MCF 10A (cell line): ENCODE measurements around the gene TMEM161A. TPM values are rescaled to one million over a fixed set of nuclear protein-coding genes. Genes with fewer than 3 reads are reported as not detected.

Experiments
- BruUV-seq: library from RNA; stranded (reverse); fragments of 400-500 nt; replicated peaks from 2 replicates; lab custom pipeline; 2021; lab: Mats Ljungman, UMichigan
- CTCF ChIA-PET: fragments of 300-600 bp; sonication (Branson Sonifier 250); formaldehyde crosslinking; extraction: SDS; loops from one replicate; lab custom pipeline; 2021; ENCODE audit warnings: antibody characterized with exemption, inconsistent platforms; lab: Yijun Ruan, JAX
- POLR2A ChIA-PET: fragments of 300-600, 350-650 bp; sonication (Branson Sonifier 250); formaldehyde crosslinking; extraction: SDS; loops from one replicate; lab custom pipeline; 2020; ENCODE audit warnings: antibody characterized with exemption, inconsistent platforms; lab: Yijun Ruan, JAX
- DNase-seq: peaks from one replicate; pipeline ENCODE4 v3.0.0-alpha.2; 2018; ENCODE audit not compliant: unreplicated experiment
- H3K27ac Mint-ChIP-seq: one replicate; pipeline ENCODE4 v1.8.0; 2022; ENCODE audit warnings: mild to moderate bottlenecking, low read depth, mixed read lengths; ENCODE audit not compliant: unreplicated experiment
- H3K27me3 Mint-ChIP-seq: one replicate; pipeline ENCODE4 v1.8.0; 2022; ENCODE audit warnings: mixed read lengths; ENCODE audit not compliant: insufficient read depth, unreplicated experiment
- H3K36me3 Mint-ChIP-seq: one replicate; pipeline ENCODE4 v1.8.0; 2022; ENCODE audit warnings: mild to moderate bottlenecking, moderate library complexity, mixed read lengths; ENCODE audit not compliant: insufficient read depth, unreplicated experiment
- H3K4me1 Mint-ChIP-seq: one replicate; pipeline ENCODE4 v1.8.0; 2022; ENCODE audit warnings: mixed read lengths; ENCODE audit not compliant: insufficient read depth, unreplicated experiment
- H3K4me3 Mint-ChIP-seq: one replicate; pipeline ENCODE4 v1.8.0; 2022; ENCODE audit warnings: mild to moderate bottlenecking, moderate library complexity, mixed read lengths; ENCODE audit not compliant: unreplicated experiment
- H3K9me3 Mint-ChIP-seq: one replicate; pipeline ENCODE4 v1.8.0; 2022; ENCODE audit warnings: mixed read lengths; ENCODE audit not compliant: unreplicated experiment
- CTCF ChIP-seq: fragments of 200-600 bp; IDR thresholded peaks from one replicate; pipeline ENCODE4 v1.8.0; 2022; ENCODE audit warnings: antibody characterized with exemption, mild to moderate bottlenecking; ENCODE audit not compliant: unreplicated experiment
- intact Hi-C: fragments of 100-400 bp; cut with micrococcal nuclease; formaldehyde crosslinking; loops from 2 replicates; pipeline ENCODE4 v1.14.1; 2022
- total RNA-seq: library from RNA; stranded (reverse); gene quantifications from 2 replicates; pipeline ENCODE4 v1.2.3, GENCODE V29; 2022

TMEM161A gene
- total RNA-seq, 1 experiment from 2014 or later = 34.8 TPM

GRCh38 chr19:19142347-19142746 is 4.1 kb upstream of the TMEM161A start:
- BruUV-seq = no TSS peak
- no peak overlapping the region for H3K4me3 Mint-ChIP-seq
- peaks cover 4% of the 10 kb centered on the region for H3K4me1 Mint-ChIP-seq
- no peaks in the 10 kb centered on the region for H3K27me3 Mint-ChIP-seq
- intact Hi-C loops = no loop called here
- DNase-seq = no peak
- POLR2A ChIA-PET = no interaction called here
- no peak overlapping the region for H3K27ac Mint-ChIP-seq
- no peaks in the 10 kb centered on the region for H3K9me3 Mint-ChIP-seq
- TF ChIP-seq CTCF = no peak
- peaks cover 5% of the 10 kb centered on the region for H3K36me3 Mint-ChIP-seq
- CTCF ChIA-PET = interaction anchor here (0.7 to 2.2 kb wide), 5 partner anchors 25 to 348 kb away, joined by 3 to 9 read pairs (median 3); no protein-coding TSS in a partner anchor

- H3K4me1 Mint-ChIP-seq = peaks cover 11% of the 10 kb centered on the region
- ChIA-PET POLR2A (interaction anchor here (0.5 kb wide), 1 partner anchor 76 kb away, joined by 3 read pairs; no protein-coding TSS in a partner anchor), CTCF (interaction anchor here (0.6 to 1.4 kb wide), 12 partner anchors 11 to 1946 kb away, joined by 3 to 6 read pairs (median 3); no protein-coding TSS in a partner anchor)
- no peak for DNase-seq
- intact Hi-C loops = no loop called here
- no peak overlapping the region for H3K27ac Mint-ChIP-seq
- no peaks in the 10 kb centered on the region for H3K27me3 Mint-ChIP-seq
- H3K36me3 Mint-ChIP-seq = peaks cover 5% of the 10 kb centered on the region
- no TSS peak for BruUV-seq
- no peak for TF ChIP-seq CTCF
- no peaks in the 10 kb centered on the region for H3K9me3 Mint-ChIP-seq
- H3K4me3 Mint-ChIP-seq = no peak overlapping the region
Observed at GRCh38 chr19:19140476-19140875, 2.2 kb upstream of the TMEM161A start.

- intact Hi-C loops = loop anchor here (5.0 kb wide), 1 partner anchor 78 kb away; the partner anchor contains the start of gene SLC25A42
- peaks cover 5% of the 10 kb centered on the region for H3K36me3 Mint-ChIP-seq
Observed at GRCh38 chr19:19139876-19140229, 1.6 kb upstream of the TMEM161A start.

More at GRCh38 chr19:19139876-19140229, 1.6 kb upstream of the TMEM161A start:
- TF ChIP-seq CTCF = peak; percentile 2
- DNase-seq = no peak
- ChIA-PET POLR2A (no interaction called here), CTCF (interaction anchor here (0.6 to 1.4 kb wide), 9 partner anchors 12 to 373 kb away, joined by 3 to 6 read pairs (median 3); no protein-coding TSS in a partner anchor)
- Mint-ChIP-seq H3K4me3 (no peak overlapping the region), H3K4me1 (peaks cover 11% of the 10 kb centered on the region), H3K9me3 (no peaks in the 10 kb centered on the region), H3K27ac (no peak overlapping the region), H3K27me3 (no peaks in the 10 kb centered on the region)
- BruUV-seq = no TSS peak
